PC-3 (cell line): ENCODE results near the gene CACNA1C. TPM values are rescaled to one million over a fixed set of nuclear protein-coding genes. Genes with fewer than 3 reads are reported as not detected.
A peak's percentile ranks its signal among the peaks of the same experiment; 100 is the strongest.
"Not testable (repeated sequence)": the region's sequence is repeated elsewhere in the genome, so short reads cannot be mapped to it uniquely, and the experiment has no call there.

Experiments used
- ATAC-seq: fragments of 200-7000 bp; cut with Tn5 transposase; 2 replicates; pipeline ENCODE4 v1.9.1; 2020; ENCODE audit warnings: mild to moderate bottlenecking, moderate library complexity
- BruUV-seq: library from RNA; stranded (reverse); fragments of 400-500 nt; replicated peaks from 2 replicates; lab custom pipeline; 2021; lab: Mats Ljungman, UMichigan
- CTCF ChIA-PET: fragments of 300-600 bp; sonication (Branson Sonifier 250); formaldehyde crosslinking; loops from one replicate; lab custom pipeline; 2022; ENCODE audit warnings: antibody characterized with exemption; lab: Charles Lee
- POLR2A ChIA-PET: fragments of 300-600 bp; sonication (Branson Sonifier 250); formaldehyde crosslinking; loops from one replicate; lab custom pipeline; 2022; ENCODE audit warnings: antibody characterized with exemption; ENCODE audit not compliant: unreplicated experiment; lab: Charles Lee
- DNase-seq: peaks from one replicate; pipeline ENCODE4 v3.0.0-alpha.2; 2015
- H2AFZ ChIP-seq: fragments of 300-600 bp; sonication (generic); 2 replicates; pipeline ENCODE4 v1.6.0; 2016; ENCODE audit warnings: antibody characterized with exemption, low read length
- H3F3A ChIP-seq: fragments of 300-600 bp; sonication (generic); one replicate; pipeline ENCODE4 v1.6.0; 2017; ENCODE audit warnings: antibody characterized with exemption, low read length, control low read depth, mild to moderate bottlenecking; ENCODE audit not compliant: unreplicated experiment
- H3K27ac ChIP-seq: fragments of 300-600 bp; sonication (generic); 2 replicates; pipeline ENCODE4 v1.5.1; 2016; ENCODE audit warnings: mild to moderate bottlenecking, low read length
- H3K27me3 ChIP-seq: fragments of 300-600 bp; sonication (generic); 2 replicates; pipeline ENCODE4 v1.6.1; 2016; ENCODE audit warnings: low read length, mixed read lengths
- H3K36me3 ChIP-seq: fragments of 300-600 bp; sonication (generic); 2 replicates; pipeline ENCODE4 v1.6.1; 2016; ENCODE audit warnings: low read depth, mixed run types, low read length, mixed read lengths
- H3K4me1 ChIP-seq: fragments of 300-600 bp; sonication (generic); 2 replicates; pipeline ENCODE4 v1.5.1; 2016; ENCODE audit warnings: low read length; ENCODE audit not compliant: insufficient read depth
- H3K4me2 ChIP-seq: fragments of 300-600 bp; sonication (generic); 2 replicates; pipeline ENCODE4 v1.6.0; 2016; ENCODE audit warnings: low read length
- H3K4me3 ChIP-seq: fragments of 300-600 bp; sonication (generic); 2 replicates; pipeline ENCODE4 v1.5.1; 2016; ENCODE audit warnings: mild to moderate bottlenecking, low read length, mixed read lengths
- H3K79me2 ChIP-seq: fragments of 300-600 bp; sonication (generic); 2 replicates; pipeline ENCODE4 v1.6.1; 2017; ENCODE audit warnings: low read length, mixed read lengths
- H3K9ac ChIP-seq: fragments of 300-600 bp; sonication (generic); 2 replicates; pipeline ENCODE4 v1.6.0; 2016; ENCODE audit warnings: mild to moderate bottlenecking, low read length
- H3K9me2 ChIP-seq: fragments of 300-600 bp; sonication (generic); replicated peaks from 2 replicates; pipeline ENCODE4 v1.6.1; 2016; ENCODE audit warnings: mixed run types, low read length, mixed read lengths
- H3K9me3 ChIP-seq: fragments of 300-600 bp; sonication (generic); 2 replicates; pipeline ENCODE4 v1.6.1; 2016; ENCODE audit warnings: low read length, mixed read lengths
- H4K20me1 ChIP-seq: fragments of 300-600 bp; sonication (generic); 2 replicates; pipeline ENCODE4 v1.6.1; 2016; ENCODE audit warnings: low read length, mixed read lengths
- CTCF ChIP-seq: fragments of 300-600 bp; sonication (generic); conservative IDR thresholded peaks from 2 replicates; pipeline ENCODE4 v1.5.1; 2017; ENCODE audit warnings: antibody characterized with exemption, low read depth, mild to moderate bottlenecking, low read length
- EZH2 ChIP-seq: fragments of 300-600 bp; sonication (generic); IDR thresholded peaks from one replicate; pipeline ENCODE4 v1.6.1; 2017; ENCODE audit warnings: antibody characterized with exemption, mild to moderate bottlenecking, low read length; ENCODE audit not compliant: unreplicated experiment
- EZH2phosphoT487 ChIP-seq: fragments of 300-600 bp; sonication (generic); IDR thresholded peaks from 2 replicates; pipeline ENCODE4 v1.6.1; 2018; ENCODE audit warnings: mild to moderate bottlenecking, antibody characterized with exemption, low read length, borderline replicate concordance
- intact Hi-C: fragments of 100-400 bp; cut with micrococcal nuclease; formaldehyde crosslinking; loops from 2 replicates; pipeline ENCODE4 v1.9.0; 2023
- total RNA-seq: library from RNA; depleted of rRNA; stranded (reverse); fragments of >200 nt; gene quantifications from 2 replicates; pipeline ENCODE4 v1.2.3, GENCODE V29; 2014

The CACNA1C gene
- total RNA-seq, 1 experiment from 2014 or later: not detected

DNA sequence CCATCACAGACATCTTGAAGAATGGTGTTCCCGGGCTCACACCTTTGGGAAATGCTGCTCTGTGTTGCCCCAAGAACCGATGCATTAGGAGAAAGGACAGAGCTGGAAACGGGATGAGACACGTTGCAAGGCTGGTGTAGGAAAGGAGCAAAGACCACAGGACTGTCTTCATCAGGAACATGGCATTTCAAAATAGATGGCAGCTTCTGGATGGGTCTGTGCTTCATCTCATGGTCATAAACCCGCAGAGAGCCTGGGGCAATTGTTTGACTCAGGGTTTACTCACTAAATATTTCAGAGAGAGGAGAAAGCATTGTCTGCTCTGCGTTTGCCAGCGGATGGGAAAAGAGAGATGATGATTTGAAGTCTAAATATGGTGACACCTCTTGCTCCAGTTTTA is 76.3 kb downstream of the CACNA1C start:
- no peaks in the 10 kb centered on the region for H3K27me3 ChIP-seq
- no peak overlapping the region for H3K9ac ChIP-seq
- H3K9me2 ChIP-seq: no peaks in the 10 kb centered on the region
- CTCF ChIA-PET: no interaction called here
- TF ChIP-seq EZH2 (no peak), EZH2phosphoT487 (no peak), CTCF (no peak)
- no peaks in the 10 kb centered on the region for H4K20me1 ChIP-seq
- POLR2A ChIA-PET: no interaction called here
- no peaks in the 10 kb centered on the region for H3K9me3 ChIP-seq
- intact Hi-C loops: no loop called here
- H3K4me1 ChIP-seq: peaks cover 10% of the 10 kb centered on the region; the same call in 1 of the 2 replicates
- H3F3A ChIP-seq: no peaks in the 10 kb centered on the region
- H2AFZ ChIP-seq: no peak overlapping the region
- no peak overlapping the region for H3K4me2 ChIP-seq
- H3K79me2 ChIP-seq: no peaks in the 10 kb centered on the region
- no peak overlapping the region for H3K27ac ChIP-seq
- no TSS peak for BruUV-seq
- ATAC-seq: peak; percentile 51
- no peaks in the 10 kb centered on the region for H3K36me3 ChIP-seq
- H3K4me3 ChIP-seq: no peak overlapping the region
- peak; percentile 86 for DNase-seq

GRCh38 chr12:2135661-2136418 is 83.1 kb downstream of the CACNA1C start:
- H3K36me3 ChIP-seq, H3K4me1 ChIP-seq, BruUV-seq, H3K4me2 ChIP-seq, H3K9me2 ChIP-seq, H3K9ac ChIP-seq, H4K20me1 ChIP-seq, ATAC-seq, H3K9me3 ChIP-seq, H3K27ac ChIP-seq, H3K79me2 ChIP-seq, H3K27me3 ChIP-seq, H3F3A ChIP-seq, intact Hi-C loops, H3K4me3 ChIP-seq, DNase-seq, POLR2A ChIA-PET, CTCF ChIA-PET, H2AFZ ChIP-seq: not testable (repeated sequence)

GRCh38 chr12:2136901-2137300 is 84.1 kb downstream of the CACNA1C start:
- Histone ChIP-seq H3K4me2 (no peak overlapping the region), H3K4me3 (no peak overlapping the region), H3K9ac (no peak overlapping the region), H3K27ac (no peak overlapping the region), H2AFZ (no peak overlapping the region), H3K36me3 (no peaks in the 10 kb centered on the region), H3K27me3 (no peaks in the 10 kb centered on the region), H3K4me1 (no peaks in the 10 kb centered on the region), H3K9me3 (no peaks in the 10 kb centered on the region), H3F3A (no peaks in the 10 kb centered on the region), H4K20me1 (no peaks in the 10 kb centered on the region), H3K79me2 (no peaks in the 10 kb centered on the region), H3K9me2 (no peaks in the 10 kb centered on the region)
- intact Hi-C loops: no loop called here
- ATAC-seq (no peak), DNase-seq (no peak)
- BruUV-seq: no TSS peak
- ChIA-PET POLR2A (no interaction called here), CTCF (no interaction called here)
- TF ChIP-seq EZH2phosphoT487: no peak
- no peak for TF ChIP-seq CTCF
- TF ChIP-seq EZH2: no peak
